IMR-90 (cell line): Measurements from ENCODE around the gene SLC9A9. TPM values are rescaled to one million over a fixed set of nuclear protein-coding genes. Genes with fewer than 3 reads are reported as not detected.

Experiments
- ATAC-seq: fragments of 200-7000 bp; cut with Tn5 transposase; 2 replicates; pipeline ENCODE4 v1.9.1; 2020; ENCODE audit warnings: low read depth, mild to moderate bottlenecking, moderate library complexity
- BruUV-seq: library from RNA; stranded (reverse); fragments of 400-500 nt; replicated peaks from 2 replicates; lab custom pipeline; 2021; lab: Mats Ljungman, UMichigan
- CTCF ChIA-PET: fragments of 300-600 bp; formaldehyde crosslinking; extraction: SDS; loops from one replicate; lab custom pipeline; 2021; ENCODE audit warnings: antibody characterized with exemption; lab: Yijun Ruan, JAX
- POLR2A ChIA-PET: fragments of 300-600 bp; sonication (Branson Sonifier 250); formaldehyde crosslinking; loops from one replicate; lab custom pipeline; 2022; ENCODE audit warnings: antibody characterized with exemption; ENCODE audit not compliant: unreplicated experiment; lab: Charles Lee
- DNase-seq: peaks from one replicate; pipeline ENCODE4 v3.0.0; 2013
- H2AFZ ChIP-seq: replicated peaks from 2 replicates; pipeline ENCODE3; 2013; ENCODE audit warnings: low read length, mild to moderate bottlenecking; ENCODE audit not compliant: poor library complexity
- H2AK5ac ChIP-seq: 2 replicates; pipeline ENCODE4 v1.6.1; 2013; ENCODE audit warnings: low read depth, low read length, inconsistent platforms
- H2AK9ac ChIP-seq: replicated peaks from 2 replicates; pipeline ENCODE3; 2013; ENCODE audit warnings: mild to moderate bottlenecking, low read depth, low read length, moderate library complexity; ENCODE audit not compliant: poor library complexity
- H2BK120ac ChIP-seq: 2 replicates; pipeline ENCODE4 v1.6.1; 2013; ENCODE audit warnings: low read depth, low read length, inconsistent platforms
- H2BK15ac ChIP-seq: 3 replicates; pipeline ENCODE4 v1.6.1; 2013; ENCODE audit warnings: low read depth, low read length, inconsistent platforms
- H2BK20ac ChIP-seq: 2 replicates; pipeline ENCODE4 v1.6.1; 2013; ENCODE audit warnings: low read depth, mild to moderate bottlenecking, inconsistent platforms, low read length, moderate library complexity
- H2BK5ac ChIP-seq: 2 replicates; pipeline ENCODE4 v1.6.1; 2013; ENCODE audit warnings: mild to moderate bottlenecking, low read depth, low read length, inconsistent platforms; ENCODE audit not compliant: poor library complexity, severe bottlenecking
- H3K14ac ChIP-seq: replicated peaks from 2 replicates; pipeline ENCODE4 v1.6.1; 2013; ENCODE audit warnings: low read depth, low read length, inconsistent platforms
- H3K18ac ChIP-seq: 2 replicates; pipeline ENCODE4 v1.6.1; 2013; ENCODE audit warnings: low read depth, low read length, control low read depth
- H3K23ac ChIP-seq: 2 replicates; pipeline ENCODE4 v1.6.1; 2013; ENCODE audit warnings: low read depth, low read length, inconsistent platforms
- H3K27ac ChIP-seq: 2 replicates; pipeline ENCODE4 v1.5.1; 2013; ENCODE audit warnings: mild to moderate bottlenecking, control low read depth, low read length; ENCODE audit not compliant: insufficient read depth
- H3K27me3 ChIP-seq: 2 replicates; pipeline ENCODE4 v1.6.1; 2013; ENCODE audit warnings: low read length; ENCODE audit not compliant: control insufficient read depth, insufficient read depth
- H3K36me3 ChIP-seq: 2 replicates; pipeline ENCODE4 v1.6.1; 2013; ENCODE audit warnings: low read length, mixed read lengths; ENCODE audit not compliant: control insufficient read depth, insufficient read depth
- H3K4ac ChIP-seq: 2 replicates; pipeline ENCODE4 v1.6.1; 2013; ENCODE audit warnings: low read depth, low read length, inconsistent platforms
- H3K4me1 ChIP-seq: 2 replicates; pipeline ENCODE4 v1.6.1; 2013; ENCODE audit warnings: low read length, mixed read lengths; ENCODE audit not compliant: control insufficient read depth, insufficient read depth
- H3K4me2 ChIP-seq: 2 replicates; pipeline ENCODE4 v1.6.1; 2013; ENCODE audit warnings: low read depth, mild to moderate bottlenecking, control low read depth, low read length, moderate library complexity
- H3K4me3 ChIP-seq: 2 replicates; pipeline ENCODE4 v1.5.1; 2013; ENCODE audit warnings: low read depth, mild to moderate bottlenecking, control low read depth, low read length, moderate library complexity; ENCODE audit not compliant: insufficient read depth
- H3K56ac ChIP-seq: 2 replicates; pipeline ENCODE4 v1.6.1; 2013; ENCODE audit warnings: low read length, inconsistent platforms; ENCODE audit not compliant: insufficient read depth; ENCODE audit errors: extremely low read depth
- H3K79me1 ChIP-seq, 2 experiments: 2 replicates each; pipeline ENCODE4 v1.6.1; 2013; ENCODE audit warnings: low read length in 2 of 2, inconsistent platforms in 1 of 2, low read depth in 1 of 2
- H3K9ac ChIP-seq: 2 replicates; pipeline ENCODE4 v1.6.1; 2013; ENCODE audit warnings: low read depth, low read length, control low read depth
- H3K9me1 ChIP-seq: 2 replicates; pipeline ENCODE4 v1.6.1; 2013; ENCODE audit warnings: low read length, inconsistent platforms; ENCODE audit not compliant: insufficient read depth
- H3K9me3 ChIP-seq: 2 replicates; pipeline ENCODE4 v1.6.1; 2013; ENCODE audit warnings: low read length; ENCODE audit not compliant: control insufficient read depth, insufficient read depth
- H4K20me1 ChIP-seq: 2 replicates; pipeline ENCODE4 v1.6.1; 2013; ENCODE audit warnings: low read length, inconsistent platforms; ENCODE audit not compliant: insufficient read depth
- H4K5ac ChIP-seq: 2 replicates; pipeline ENCODE4 v1.6.1; 2013; ENCODE audit warnings: mild to moderate bottlenecking, low read depth, low read length, control low read depth
- H4K8ac ChIP-seq, 2 experiments: 2 replicates each; pipeline ENCODE4 v1.6.1; 2013; ENCODE audit warnings: low read depth in 2 of 2, low read length in 2 of 2, control low read depth in 1 of 2, inconsistent platforms in 1 of 2
- H4K91ac ChIP-seq: 2 replicates; pipeline ENCODE4 v1.6.1; 2013; ENCODE audit warnings: low read depth, low read length, inconsistent platforms; ENCODE audit not compliant: insufficient read depth
- BHLHE40 ChIP-seq: fragments of 150-350 bp; IDR thresholded peaks from 2 replicates; pipeline ENCODE4 v1.6.1; 2016; ENCODE audit warnings: mild to moderate bottlenecking, low read depth, low read length
- CEBPB ChIP-seq: IDR thresholded peaks from 2 replicates; pipeline ENCODE4 v1.6.1; 2012; ENCODE audit warnings: low read depth, low read length, improper control_type of control experiment
- FOS ChIP-seq: fragments of 150-350 bp; IDR thresholded peaks from 2 replicates; pipeline ENCODE4 v1.6.1; 2016; ENCODE audit warnings: low read depth, low read length
- MAFK ChIP-seq: IDR thresholded peaks from 2 replicates; pipeline ENCODE4 v1.6.1; 2012; ENCODE audit warnings: low read depth, low read length, improper control_type of control experiment
- MAZ ChIP-seq: IDR thresholded peaks from 2 replicates; pipeline ENCODE4 v1.6.1; 2012; ENCODE audit warnings: low read depth, mild to moderate bottlenecking, low read length, improper control_type of control experiment, moderate library complexity, borderline replicate concordance
- MXI1 ChIP-seq: IDR thresholded peaks from 2 replicates; pipeline ENCODE4 v1.6.1; 2012; ENCODE audit warnings: low read depth, mild to moderate bottlenecking, low read length, moderate library complexity, borderline replicate concordance
- NFE2L2 ChIP-seq: fragments of 150-350 bp; IDR thresholded peaks from 2 replicates; pipeline ENCODE4 v1.6.1; 2016; ENCODE audit warnings: low read depth, mild to moderate bottlenecking, low read length
- POLR2A ChIP-seq: IDR thresholded peaks from 2 replicates; pipeline ENCODE4 v1.6.1; 2012; ENCODE audit warnings: mild to moderate bottlenecking, low read depth, low read length
- RCOR1 ChIP-seq: IDR thresholded peaks from 2 replicates; pipeline ENCODE4 v1.6.1; 2012; ENCODE audit warnings: mild to moderate bottlenecking, low read length, improper control_type of control experiment; ENCODE audit not compliant: insufficient replicate concordance
- dilution Hi-C: fragments of 300-500 bp; cut with HindIII; formaldehyde crosslinking; loops from one replicate; pipeline ENCODE4 v1.14.3; 2018; ENCODE audit warnings: low sequenced_read_pairs; ENCODE audit not compliant: unreplicated experiment
- in situ Hi-C: fragments of 300-500 bp; cut with MboI; formaldehyde crosslinking; loops from 3 replicates; pipeline ENCODE4 v1.14.3; 2019; ENCODE audit warnings: low sequenced_read_pairs, inconsistent platforms, mixed read lengths
- intact Hi-C: fragments of 100-400 bp; cut with micrococcal nuclease; formaldehyde crosslinking; loops from 2 replicates; pipeline ENCODE4 v1.10.0; 2022
- polyA plus RNA-seq, 3 experiments: library from polyadenylated mRNA; depleted of rRNA; stranded (reverse); fragments of >200 nt; gene quantifications; 2 replicates each; pipeline ENCODE4 v1.2.3, GENCODE V29; 2012; ENCODE audit warnings: low replicate concordance in 1 of 3
- total RNA-seq: library from RNA; depleted of rRNA; stranded (reverse); fragments of >200 nt; gene quantifications from 2 replicates; pipeline ENCODE4 v1.2.3, GENCODE V29; 2012
- TF ChIP-seq, protein P1 (sequence below): conservative IDR thresholded peaks from 2 replicates; pipeline ENCODE4 v1.5.1; 2012; ENCODE audit warnings: mild to moderate bottlenecking, low read depth, low read length, improper control_type of control experiment
- TF ChIP-seq, protein P2 (sequence below): fragments of 150-350 bp; IDR thresholded peaks from 2 replicates; pipeline ENCODE4 v1.6.1; 2016; ENCODE audit warnings: low read depth, mild to moderate bottlenecking, low read length, moderate library complexity, borderline replicate concordance
- TF ChIP-seq, protein P3 (sequence below): fragments of 150-350 bp; IDR thresholded peaks from 2 replicates; pipeline ENCODE4 v1.6.1; 2017; ENCODE audit warnings: mild to moderate bottlenecking, antibody characterized with exemption, low read length, low read depth

SLC9A9 gene
- total and polyA plus RNA-seq, 2 of the 4 experiments (the other 2 are of a cell fraction) = 1.4 to 2.3 TPM

DNA sequence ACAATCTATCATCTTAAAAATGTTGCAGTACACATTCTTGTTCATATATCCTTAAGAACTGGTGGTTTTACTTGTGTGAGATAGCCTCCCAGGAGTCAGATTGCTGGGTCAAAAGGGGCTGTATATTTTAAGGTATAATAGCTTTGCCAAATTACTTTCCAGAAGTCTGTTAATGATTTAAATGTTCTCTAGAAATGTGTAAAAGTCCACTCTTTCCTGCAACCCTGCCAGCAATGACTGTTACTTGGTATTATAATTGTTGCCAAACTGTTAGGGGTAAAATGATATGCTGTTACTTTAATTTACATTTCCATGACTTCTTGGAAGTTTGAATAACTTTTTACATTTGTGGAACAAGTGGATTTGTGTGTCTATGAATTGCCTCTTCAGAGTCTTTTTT is 170.8 kb downstream of the SLC9A9 start:
- no peak overlapping the region for H3K27ac ChIP-seq
- TF ChIP-seq RCOR1 (no peak), NFE2L2 (no peak), FOS (no peak), BHLHE40 (no peak), MAFK (no peak), MXI1 (no peak), CEBPB (no peak), POLR2A (no peak), MAZ (no peak)
- TF ChIP-seq, protein P1, sequence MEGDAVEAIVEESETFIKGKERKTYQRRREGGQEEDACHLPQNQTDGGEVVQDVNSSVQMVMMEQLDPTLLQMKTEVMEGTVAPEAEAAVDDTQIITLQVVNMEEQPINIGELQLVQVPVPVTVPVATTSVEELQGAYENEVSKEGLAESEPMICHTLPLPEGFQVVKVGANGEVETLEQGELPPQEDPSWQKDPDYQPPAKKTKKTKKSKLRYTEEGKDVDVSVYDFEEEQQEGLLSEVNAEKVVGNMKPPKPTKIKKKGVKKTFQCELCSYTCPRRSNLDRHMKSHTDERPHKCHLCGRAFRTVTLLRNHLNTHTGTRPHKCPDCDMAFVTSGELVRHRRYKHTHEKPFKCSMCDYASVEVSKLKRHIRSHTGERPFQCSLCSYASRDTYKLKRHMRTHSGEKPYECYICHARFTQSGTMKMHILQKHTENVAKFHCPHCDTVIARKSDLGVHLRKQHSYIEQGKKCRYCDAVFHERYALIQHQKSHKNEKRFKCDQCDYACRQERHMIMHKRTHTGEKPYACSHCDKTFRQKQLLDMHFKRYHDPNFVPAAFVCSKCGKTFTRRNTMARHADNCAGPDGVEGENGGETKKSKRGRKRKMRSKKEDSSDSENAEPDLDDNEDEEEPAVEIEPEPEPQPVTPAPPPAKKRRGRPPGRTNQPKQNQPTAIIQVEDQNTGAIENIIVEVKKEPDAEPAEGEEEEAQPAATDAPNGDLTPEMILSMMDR = no peak
- TF ChIP-seq, protein P2, sequence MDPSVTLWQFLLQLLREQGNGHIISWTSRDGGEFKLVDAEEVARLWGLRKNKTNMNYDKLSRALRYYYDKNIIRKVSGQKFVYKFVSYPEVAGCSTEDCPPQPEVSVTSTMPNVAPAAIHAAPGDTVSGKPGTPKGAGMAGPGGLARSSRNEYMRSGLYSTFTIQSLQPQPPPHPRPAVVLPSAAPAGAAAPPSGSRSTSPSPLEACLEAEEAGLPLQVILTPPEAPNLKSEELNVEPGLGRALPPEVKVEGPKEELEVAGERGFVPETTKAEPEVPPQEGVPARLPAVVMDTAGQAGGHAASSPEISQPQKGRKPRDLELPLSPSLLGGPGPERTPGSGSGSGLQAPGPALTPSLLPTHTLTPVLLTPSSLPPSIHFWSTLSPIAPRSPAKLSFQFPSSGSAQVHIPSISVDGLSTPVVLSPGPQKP = no peak
- TF ChIP-seq, protein P3, sequence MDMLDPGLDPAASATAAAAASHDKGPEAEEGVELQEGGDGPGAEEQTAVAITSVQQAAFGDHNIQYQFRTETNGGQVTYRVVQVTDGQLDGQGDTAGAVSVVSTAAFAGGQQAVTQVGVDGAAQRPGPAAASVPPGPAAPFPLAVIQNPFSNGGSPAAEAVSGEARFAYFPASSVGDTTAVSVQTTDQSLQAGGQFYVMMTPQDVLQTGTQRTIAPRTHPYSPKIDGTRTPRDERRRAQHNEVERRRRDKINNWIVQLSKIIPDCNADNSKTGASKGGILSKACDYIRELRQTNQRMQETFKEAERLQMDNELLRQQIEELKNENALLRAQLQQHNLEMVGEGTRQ = no peak
- H3K4me1 ChIP-seq = no peaks in the 10 kb centered on the region
- POLR2A ChIA-PET = no interaction called here
- H3K23ac ChIP-seq = no peak overlapping the region
- no peak overlapping the region for H3K18ac ChIP-seq
- H4K20me1 ChIP-seq = no peaks in the 10 kb centered on the region
- in situ Hi-C loops (no loop called here), dilution Hi-C loops (no loop called here), intact Hi-C loops (no loop called here)
- no peaks in the 10 kb centered on the region for H3K9me3 ChIP-seq
- no peak overlapping the region for H2BK120ac ChIP-seq
- no peak overlapping the region for H2BK20ac ChIP-seq
- no TSS peak for BruUV-seq
- H3K9ac ChIP-seq = no peak overlapping the region
- no peak for DNase-seq
- no peaks in the 10 kb centered on the region for H3K9me1 ChIP-seq
- H2AFZ ChIP-seq = no peak overlapping the region
- no peak for ATAC-seq
- no peak overlapping the region for H4K8ac ChIP-seq
- no peak overlapping the region for H3K4me2 ChIP-seq
- no peaks in the 10 kb centered on the region for H3K27me3 ChIP-seq
- H3K4ac ChIP-seq = no peak overlapping the region
- no peak overlapping the region for H3K14ac ChIP-seq
- H2AK9ac ChIP-seq = no peak overlapping the region
- H2BK15ac ChIP-seq = no peak overlapping the region
- H3K56ac ChIP-seq = no peak overlapping the region
- H2AK5ac ChIP-seq = no peak overlapping the region
- CTCF ChIA-PET = interaction anchor here (0.6 kb wide), 1 partner anchor 20 kb away, joined by 3 read pairs; no protein-coding TSS in a partner anchor
- no peak overlapping the region for H3K4me3 ChIP-seq
- H2BK5ac ChIP-seq = no peak overlapping the region
- no peaks in the 10 kb centered on the region for H3K36me3 ChIP-seq
- H3K79me1 ChIP-seq = no peaks in the 10 kb centered on the region
- no peak overlapping the region for H4K91ac ChIP-seq
- H4K5ac ChIP-seq = no peak overlapping the region
